GM23338 (cell line): Measurements from ENCODE around the gene ZNF841.

Experiments used
- EZH2 ChIP-seq: fragments of 200-600 bp; sonication (generic); IDR thresholded peaks from one replicate; pipeline ENCODE4 v1.8.0; 2017; ENCODE audit warnings: antibody characterized with exemption, mild to moderate bottlenecking, low read depth; ENCODE audit not compliant: unreplicated experiment
- EZH2phosphoT487 ChIP-seq: fragments of 200-600 bp; sonication (generic); IDR thresholded peaks from one replicate; pipeline ENCODE4 v1.8.1; 2018; ENCODE audit warnings: antibody characterized with exemption; ENCODE audit not compliant: unreplicated experiment
- POLR2AphosphoS5 ChIP-seq: IDR thresholded peaks from 2 replicates; pipeline ENCODE4 v1.6.1; 2016; ENCODE audit warnings: antibody characterized with exemption, low read depth
- STAT1 ChIP-seq: IDR thresholded peaks from one replicate; pipeline ENCODE4 v1.6.1; 2016; ENCODE audit warnings: antibody characterized with exemption; ENCODE audit not compliant: unreplicated experiment
- TF ChIP-seq, protein P1 (sequence below), 2 experiments: fragments of 200-600 bp in 1 of 2; sonication (generic) in 1 of 2; conservative IDR thresholded peaks; 2 replicates each; pipeline versions ENCODE4 v1.5.1 to v1.6.1; 2016 to 2017; ENCODE audit warnings: antibody characterized with exemption in 2 of 2, low read depth in 2 of 2, mild to moderate bottlenecking in 2 of 2, moderate library complexity in 1 of 2
- TF ChIP-seq, protein P2 (sequence below): IDR thresholded peaks from one replicate; pipeline ENCODE4 v1.6.1; 2018; ENCODE audit warnings: antibody characterized with exemption; ENCODE audit not compliant: unreplicated experiment
- TF ChIP-seq, protein P3 (sequence below): IDR thresholded peaks from 2 replicates; pipeline ENCODE4 v1.6.1; 2016; ENCODE audit warnings: antibody characterized with exemption

DNA sequence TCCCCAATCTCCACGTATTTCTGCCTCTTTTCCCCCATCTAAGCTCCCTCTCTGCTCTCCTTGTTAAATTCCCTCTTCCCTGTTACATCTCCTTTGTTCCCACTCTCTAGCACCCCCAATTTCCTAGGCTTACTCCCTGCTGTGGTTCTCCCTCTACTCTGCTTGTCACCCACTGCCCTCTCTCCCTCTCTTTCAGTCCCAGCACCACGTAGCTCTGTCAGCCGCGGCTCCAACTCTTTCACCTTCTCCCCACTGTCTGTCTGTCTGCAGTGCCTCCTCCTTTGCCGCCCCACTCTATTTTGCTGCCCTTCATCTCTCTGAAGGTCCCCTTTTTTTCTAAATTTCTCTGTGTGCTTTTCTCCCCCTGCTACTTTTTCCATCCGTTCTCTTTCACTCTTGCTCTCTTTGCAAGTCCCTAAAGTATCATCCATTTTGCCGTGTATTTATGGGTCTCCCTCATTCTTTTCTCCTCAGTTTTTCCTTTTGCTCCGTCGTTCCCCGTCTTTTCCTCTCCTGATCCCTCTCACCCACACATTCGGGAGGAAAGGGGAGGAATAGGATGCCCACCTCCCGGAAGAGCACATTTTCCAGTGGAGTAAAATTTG is 937 bp downstream of the ZNF841 start:
- TF ChIP-seq, protein P1, sequence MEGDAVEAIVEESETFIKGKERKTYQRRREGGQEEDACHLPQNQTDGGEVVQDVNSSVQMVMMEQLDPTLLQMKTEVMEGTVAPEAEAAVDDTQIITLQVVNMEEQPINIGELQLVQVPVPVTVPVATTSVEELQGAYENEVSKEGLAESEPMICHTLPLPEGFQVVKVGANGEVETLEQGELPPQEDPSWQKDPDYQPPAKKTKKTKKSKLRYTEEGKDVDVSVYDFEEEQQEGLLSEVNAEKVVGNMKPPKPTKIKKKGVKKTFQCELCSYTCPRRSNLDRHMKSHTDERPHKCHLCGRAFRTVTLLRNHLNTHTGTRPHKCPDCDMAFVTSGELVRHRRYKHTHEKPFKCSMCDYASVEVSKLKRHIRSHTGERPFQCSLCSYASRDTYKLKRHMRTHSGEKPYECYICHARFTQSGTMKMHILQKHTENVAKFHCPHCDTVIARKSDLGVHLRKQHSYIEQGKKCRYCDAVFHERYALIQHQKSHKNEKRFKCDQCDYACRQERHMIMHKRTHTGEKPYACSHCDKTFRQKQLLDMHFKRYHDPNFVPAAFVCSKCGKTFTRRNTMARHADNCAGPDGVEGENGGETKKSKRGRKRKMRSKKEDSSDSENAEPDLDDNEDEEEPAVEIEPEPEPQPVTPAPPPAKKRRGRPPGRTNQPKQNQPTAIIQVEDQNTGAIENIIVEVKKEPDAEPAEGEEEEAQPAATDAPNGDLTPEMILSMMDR (conservative IDR thresholded peaks at IDR 0.05; ENCODE audit: low read depth in 2 of 2): no peak
- TF ChIP-seq, protein P2, sequence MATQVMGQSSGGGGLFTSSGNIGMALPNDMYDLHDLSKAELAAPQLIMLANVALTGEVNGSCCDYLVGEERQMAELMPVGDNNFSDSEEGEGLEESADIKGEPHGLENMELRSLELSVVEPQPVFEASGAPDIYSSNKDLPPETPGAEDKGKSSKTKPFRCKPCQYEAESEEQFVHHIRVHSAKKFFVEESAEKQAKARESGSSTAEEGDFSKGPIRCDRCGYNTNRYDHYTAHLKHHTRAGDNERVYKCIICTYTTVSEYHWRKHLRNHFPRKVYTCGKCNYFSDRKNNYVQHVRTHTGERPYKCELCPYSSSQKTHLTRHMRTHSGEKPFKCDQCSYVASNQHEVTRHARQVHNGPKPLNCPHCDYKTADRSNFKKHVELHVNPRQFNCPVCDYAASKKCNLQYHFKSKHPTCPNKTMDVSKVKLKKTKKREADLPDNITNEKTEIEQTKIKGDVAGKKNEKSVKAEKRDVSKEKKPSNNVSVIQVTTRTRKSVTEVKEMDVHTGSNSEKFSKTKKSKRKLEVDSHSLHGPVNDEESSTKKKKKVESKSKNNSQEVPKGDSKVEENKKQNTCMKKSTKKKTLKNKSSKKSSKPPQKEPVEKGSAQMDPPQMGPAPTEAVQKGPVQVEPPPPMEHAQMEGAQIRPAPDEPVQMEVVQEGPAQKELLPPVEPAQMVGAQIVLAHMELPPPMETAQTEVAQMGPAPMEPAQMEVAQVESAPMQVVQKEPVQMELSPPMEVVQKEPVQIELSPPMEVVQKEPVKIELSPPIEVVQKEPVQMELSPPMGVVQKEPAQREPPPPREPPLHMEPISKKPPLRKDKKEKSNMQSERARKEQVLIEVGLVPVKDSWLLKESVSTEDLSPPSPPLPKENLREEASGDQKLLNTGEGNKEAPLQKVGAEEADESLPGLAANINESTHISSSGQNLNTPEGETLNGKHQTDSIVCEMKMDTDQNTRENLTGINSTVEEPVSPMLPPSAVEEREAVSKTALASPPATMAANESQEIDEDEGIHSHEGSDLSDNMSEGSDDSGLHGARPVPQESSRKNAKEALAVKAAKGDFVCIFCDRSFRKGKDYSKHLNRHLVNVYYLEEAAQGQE: no peak
- TF ChIP-seq STAT1: no peak
- no peak for TF ChIP-seq POLR2AphosphoS5
- TF ChIP-seq EZH2: no peak
- TF ChIP-seq, protein P3, sequence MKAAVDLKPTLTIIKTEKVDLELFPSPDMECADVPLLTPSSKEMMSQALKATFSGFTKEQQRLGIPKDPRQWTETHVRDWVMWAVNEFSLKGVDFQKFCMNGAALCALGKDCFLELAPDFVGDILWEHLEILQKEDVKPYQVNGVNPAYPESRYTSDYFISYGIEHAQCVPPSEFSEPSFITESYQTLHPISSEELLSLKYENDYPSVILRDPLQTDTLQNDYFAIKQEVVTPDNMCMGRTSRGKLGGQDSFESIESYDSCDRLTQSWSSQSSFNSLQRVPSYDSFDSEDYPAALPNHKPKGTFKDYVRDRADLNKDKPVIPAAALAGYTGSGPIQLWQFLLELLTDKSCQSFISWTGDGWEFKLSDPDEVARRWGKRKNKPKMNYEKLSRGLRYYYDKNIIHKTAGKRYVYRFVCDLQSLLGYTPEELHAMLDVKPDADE: no peak
- TF ChIP-seq EZH2phosphoT487: no peak
